Activated CD8-positive, alpha-beta T cell treated with anti-CD3 and anti-CD28 coated beads for 36 hours (primary cell): ENCODE measurements around the gene CD9. TPM values are rescaled to one million over a fixed set of nuclear protein-coding genes. Genes with fewer than 3 reads are reported as not detected.

Experiments used
- ATAC-seq: fragments of 200-7000 bp; cut with Tn5 transposase; one replicate; pipeline ENCODE4 v1.10.0; 2021; ENCODE audit warnings: mild to moderate bottlenecking, moderate library complexity
- CTCF ChIA-PET: fragments of 350-600 bp; sonication (Branson Sonifier 250); formaldehyde crosslinking; loops from one replicate; lab custom pipeline; 2021; ENCODE audit warnings: antibody characterized with exemption; lab: Charles Lee
- POLR2A ChIA-PET: fragments of 350-600 bp; sonication (Branson Sonifier 250); formaldehyde crosslinking; loops from one replicate; lab custom pipeline; 2021; ENCODE audit warnings: antibody characterized with exemption; lab: Charles Lee
- DNase-seq: peaks from one replicate; pipeline ENCODE4 v3.0.0-alpha.2; 2020
- H3K27ac Mint-ChIP-seq: one replicate; pipeline ENCODE4 v1.8.0; 2021; ENCODE audit warnings: mild to moderate bottlenecking, mixed read lengths
- H3K27me3 Mint-ChIP-seq: one replicate; pipeline ENCODE4 v1.8.0; 2021; ENCODE audit warnings: mixed read lengths
- H3K36me3 Mint-ChIP-seq: one replicate; pipeline ENCODE4 v1.8.0; 2021; ENCODE audit warnings: low read depth, mixed read lengths
- H3K4me1 Mint-ChIP-seq: one replicate; pipeline ENCODE4 v1.8.0; 2021; ENCODE audit warnings: low read depth, mixed read lengths
- H3K4me3 Mint-ChIP-seq: one replicate; pipeline ENCODE4 v1.8.0; 2021; ENCODE audit warnings: mild to moderate bottlenecking, moderate library complexity, mixed read lengths
- H3K9me3 Mint-ChIP-seq: one replicate; pipeline ENCODE4 v1.8.0; 2021; ENCODE audit warnings: mixed read lengths
- intact Hi-C: fragments of 100-400 bp; cut with micrococcal nuclease; formaldehyde crosslinking; loops from one replicate; pipeline ENCODE4 v1.10.0; 2022
- total RNA-seq, 2 experiments: library from RNA; stranded (reverse); gene quantifications; one replicate each; pipeline ENCODE4 v1.2.3, GENCODE V29; 2021
- TF ChIP-seq, protein P1 (sequence below): fragments of 200-600 bp; IDR thresholded peaks from one replicate; pipeline ENCODE4 v1.8.0; 2022; ENCODE audit warnings: antibody characterized with exemption, mild to moderate bottlenecking

The CD9 gene
- total RNA-seq, 2 experiments from 2014 or later, result 9.1 to 9.2 TPM

DNA sequence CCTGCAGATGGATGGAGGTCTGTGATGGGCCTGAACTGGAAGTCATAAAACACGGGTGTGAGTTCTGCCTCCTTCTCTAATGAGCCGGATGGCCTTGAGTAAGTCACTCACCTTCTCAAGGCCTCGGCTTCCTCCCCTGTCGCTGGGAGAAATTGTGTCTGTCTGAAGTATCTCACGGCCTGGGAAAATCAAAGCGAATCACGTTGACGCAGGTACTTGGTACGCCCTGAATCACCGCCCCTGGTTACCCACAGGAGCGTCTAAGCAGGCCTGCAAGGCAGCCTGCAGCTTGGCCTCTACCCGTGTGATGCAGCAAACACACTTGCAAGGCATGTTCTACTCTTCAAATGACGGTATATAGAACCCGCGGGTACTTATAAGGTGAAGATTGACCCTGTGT lies 28.1 kb upstream of the CD9 start:
- H3K4me3 Mint-ChIP-seq, result no peak overlapping the region
- POLR2A ChIA-PET, result interaction anchor here (0.8 kb wide), 1 partner anchor 9 kb away, joined by 3 read pairs; no protein-coding TSS in a partner anchor
- intact Hi-C loops, result no loop called here
- TF ChIP-seq, protein P1, sequence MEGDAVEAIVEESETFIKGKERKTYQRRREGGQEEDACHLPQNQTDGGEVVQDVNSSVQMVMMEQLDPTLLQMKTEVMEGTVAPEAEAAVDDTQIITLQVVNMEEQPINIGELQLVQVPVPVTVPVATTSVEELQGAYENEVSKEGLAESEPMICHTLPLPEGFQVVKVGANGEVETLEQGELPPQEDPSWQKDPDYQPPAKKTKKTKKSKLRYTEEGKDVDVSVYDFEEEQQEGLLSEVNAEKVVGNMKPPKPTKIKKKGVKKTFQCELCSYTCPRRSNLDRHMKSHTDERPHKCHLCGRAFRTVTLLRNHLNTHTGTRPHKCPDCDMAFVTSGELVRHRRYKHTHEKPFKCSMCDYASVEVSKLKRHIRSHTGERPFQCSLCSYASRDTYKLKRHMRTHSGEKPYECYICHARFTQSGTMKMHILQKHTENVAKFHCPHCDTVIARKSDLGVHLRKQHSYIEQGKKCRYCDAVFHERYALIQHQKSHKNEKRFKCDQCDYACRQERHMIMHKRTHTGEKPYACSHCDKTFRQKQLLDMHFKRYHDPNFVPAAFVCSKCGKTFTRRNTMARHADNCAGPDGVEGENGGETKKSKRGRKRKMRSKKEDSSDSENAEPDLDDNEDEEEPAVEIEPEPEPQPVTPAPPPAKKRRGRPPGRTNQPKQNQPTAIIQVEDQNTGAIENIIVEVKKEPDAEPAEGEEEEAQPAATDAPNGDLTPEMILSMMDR, result no peak
- no peak for ATAC-seq
- H3K9me3 Mint-ChIP-seq, result no peaks in the 10 kb centered on the region
- H3K4me1 Mint-ChIP-seq, result peaks cover 23% of the 10 kb centered on the region
- H3K36me3 Mint-ChIP-seq, result no peaks in the 10 kb centered on the region
- H3K27ac Mint-ChIP-seq, result no peak overlapping the region
- H3K27me3 Mint-ChIP-seq, result no peaks in the 10 kb centered on the region
- CTCF ChIA-PET, result interaction anchor here (0.9 kb wide), 1 partner anchor 23 kb away, joined by 3 read pairs; no protein-coding TSS in a partner anchor
- DNase-seq, result no peak

DNA sequence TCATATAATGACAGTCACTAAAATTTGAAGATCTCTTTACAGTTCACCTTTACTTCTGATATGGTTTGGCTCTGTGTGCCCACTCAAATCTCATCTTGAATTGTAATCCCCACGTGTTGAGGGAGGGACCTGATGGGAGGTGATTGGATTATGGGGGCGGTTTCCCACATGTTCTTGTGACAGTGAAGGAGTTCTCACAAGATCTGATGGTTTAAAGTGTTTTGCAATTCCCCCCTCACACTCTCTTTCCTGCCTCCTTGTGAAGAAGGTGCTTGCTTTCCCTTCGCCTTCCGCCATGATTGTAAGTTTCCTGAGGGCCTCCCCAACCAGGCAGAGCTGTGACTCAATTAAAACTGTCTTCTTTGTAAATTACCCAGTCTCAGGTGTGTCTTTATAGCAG lies 27.3 kb upstream of the CD9 start:
- no peak for ATAC-seq
- Mint-ChIP-seq H3K4me3 (no peak overlapping the region), H3K9me3 (no peaks in the 10 kb centered on the region), H3K27me3 (no peaks in the 10 kb centered on the region), H3K4me1 (peaks cover 15% of the 10 kb centered on the region), H3K27ac (no peak overlapping the region), H3K36me3 (no peaks in the 10 kb centered on the region)
- no peak for DNase-seq
- ChIA-PET CTCF (interaction anchor here (0.8 to 1.1 kb wide), 2 partner anchors 9 to 16 kb away, joined by 3 read pairs; no protein-coding TSS in a partner anchor), POLR2A (interaction anchor here (0.8 kb wide), 1 partner anchor 9 kb away, joined by 3 read pairs; no protein-coding TSS in a partner anchor)
- TF ChIP-seq, protein P1, result no peak
- intact Hi-C loops, result no loop called here

DNA sequence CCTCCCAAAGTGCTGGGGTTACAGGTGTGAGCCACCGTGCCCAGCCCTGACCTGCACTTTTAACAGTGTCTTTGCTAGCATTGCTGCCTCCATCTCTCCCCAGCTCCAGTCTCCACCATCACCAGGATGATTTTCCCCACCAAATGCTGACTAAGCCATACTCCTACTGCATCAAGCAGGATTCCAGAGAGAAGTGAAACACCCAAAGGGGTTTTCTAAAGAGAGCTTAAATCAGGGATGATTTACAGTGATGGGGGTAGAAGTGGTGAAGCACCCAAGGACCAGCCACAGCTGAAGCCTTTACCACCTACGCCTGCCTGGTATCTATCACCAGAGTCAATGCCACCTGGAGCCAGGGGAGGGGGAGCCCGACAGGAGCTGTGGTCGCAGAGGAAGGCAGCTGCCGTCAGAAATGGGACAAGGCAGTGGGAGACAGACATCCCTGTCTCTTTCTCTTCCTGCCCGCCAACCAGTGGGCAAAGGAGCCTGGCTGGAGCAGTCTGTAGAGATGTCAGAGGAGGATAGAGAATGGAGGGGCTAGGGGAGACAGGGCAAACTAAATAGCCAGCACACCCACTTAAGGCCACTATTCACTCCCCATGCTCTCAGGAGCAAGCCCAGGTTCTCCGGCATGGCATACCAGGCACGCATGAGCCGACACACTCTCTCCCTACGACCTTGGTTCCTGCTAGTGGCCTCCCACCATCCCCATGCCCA lies 22.4 kb upstream of the CD9 start:
- H3K36me3 Mint-ChIP-seq, result no peaks in the 10 kb centered on the region
- H3K4me1 Mint-ChIP-seq, result no peaks in the 10 kb centered on the region
- no peak overlapping the region for H3K4me3 Mint-ChIP-seq
- TF ChIP-seq, protein P1, result no peak
- POLR2A ChIA-PET, result no interaction called here
- no peaks in the 10 kb centered on the region for H3K9me3 Mint-ChIP-seq
- no peak overlapping the region for H3K27ac Mint-ChIP-seq
- ATAC-seq (no peak), DNase-seq (no peak)
- intact Hi-C loops, result no loop called here
- CTCF ChIA-PET, result interaction anchor here (1.9 kb wide), 1 partner anchor 18 kb away, joined by 5 read pairs; no protein-coding TSS in a partner anchor
- H3K27me3 Mint-ChIP-seq, result no peaks in the 10 kb centered on the region

DNA sequence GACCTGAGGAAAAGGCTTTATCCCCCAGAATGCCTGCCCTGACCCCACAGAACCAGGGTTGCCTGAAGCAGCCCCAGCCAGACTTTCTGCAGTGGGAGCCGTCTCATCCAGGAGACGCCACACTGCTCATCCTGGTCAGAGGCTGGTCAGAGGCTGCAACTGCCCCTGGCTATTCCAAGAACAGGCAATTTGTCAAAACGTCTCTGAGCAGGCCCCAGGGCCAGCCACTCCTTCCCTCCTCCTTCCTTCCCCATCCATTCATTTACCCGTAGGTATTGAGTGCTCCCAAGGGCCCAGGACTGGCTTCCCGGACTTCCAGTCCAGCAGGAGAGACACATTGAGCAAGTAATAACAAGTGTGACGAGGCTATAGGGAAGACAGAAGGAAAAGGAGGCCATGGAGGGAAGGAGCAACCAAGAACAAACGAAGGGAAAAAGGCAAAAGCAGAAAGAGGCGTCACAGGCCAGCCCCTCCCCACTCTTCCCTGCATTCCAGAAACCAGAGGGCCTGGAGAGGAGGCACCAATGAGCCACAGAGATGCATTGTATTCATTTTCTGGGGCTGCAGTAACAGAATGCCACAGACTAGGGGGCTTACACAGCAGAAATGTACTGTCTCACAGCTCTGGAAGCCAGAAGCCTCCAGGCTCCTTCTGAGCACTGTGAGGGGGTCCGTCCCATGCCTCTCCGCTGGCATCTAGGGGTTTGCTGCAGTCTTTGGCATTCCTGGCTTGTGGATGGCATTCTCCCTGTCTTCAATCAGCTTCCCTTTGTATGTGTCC lies 21.0 kb upstream of the CD9 start:
- TF ChIP-seq, protein P1, result no peak
- H3K36me3 Mint-ChIP-seq, result no peaks in the 10 kb centered on the region
- no peaks in the 10 kb centered on the region for H3K4me1 Mint-ChIP-seq
- no peak for DNase-seq
- H3K4me3 Mint-ChIP-seq, result no peak overlapping the region
- intact Hi-C loops, result no loop called here
- H3K9me3 Mint-ChIP-seq, result no peaks in the 10 kb centered on the region
- ChIA-PET CTCF (interaction anchor here (1.1 kb wide), 1 partner anchor 16 kb away, joined by 4 read pairs; no protein-coding TSS in a partner anchor), POLR2A (no interaction called here)
- no peak for ATAC-seq
- no peak overlapping the region for H3K27ac Mint-ChIP-seq
- H3K27me3 Mint-ChIP-seq, result no peaks in the 10 kb centered on the region
